K562 (cell line): Measurements from ENCODE around the gene PIEZO2. TPM values are rescaled to one million over a fixed set of nuclear protein-coding genes. Genes with fewer than 3 reads are reported as not detected.

ENCODE experiments used
- ATAC-seq: fragments of 200-7000 bp; cut with Tn5 transposase; 3 replicates; pipeline ENCODE4 v1.9.1; 2020; ENCODE audit warnings: moderate library complexity
- BruUV-seq: library from RNA; stranded (reverse); fragments of 400-500 nt; replicated peaks from 2 replicates; lab custom pipeline; 2021; lab: Mats Ljungman, UMichigan
- CTCF ChIA-PET: fragments of 300-600 bp; formaldehyde crosslinking; extraction: SDS; loops from one replicate; lab custom pipeline; 2021; ENCODE audit warnings: low intra/inter-chr PET ratio; lab: Yijun Ruan, JAX
- POLR2A ChIA-PET: fragments of 300-600, 350-650 bp; sonication (Branson Sonifier 250); formaldehyde crosslinking; extraction: SDS; loops from one replicate; lab custom pipeline; 2021; ENCODE audit warnings: antibody characterized with exemption, inconsistent platforms; lab: Yijun Ruan, JAX
- DNase-seq, 4 experiments: peaks; one replicate each; pipeline versions ENCODE4 v3.0.0 to v3.0.0-alpha.2; 2011 to 2018; ENCODE audit warnings: low spot score in 3 of 4, mixed read lengths in 3 of 4; ENCODE audit errors: extremely low read depth in 1 of 4
- FAIRE-seq: peaks from 2 replicates; lab custom pipeline; 2011; peaks lifted over from hg19 to GRCh38; lab: Jason Lieb, UNC
- H2AFZ ChIP-seq: 2 replicates; pipeline ENCODE4 v1.6.0; 2011; ENCODE audit warnings: low read depth, low read length, control low read depth, inconsistent platforms
- H3K27ac ChIP-seq: fragments of 200-600 bp; 3 replicates; pipeline ENCODE4 v1.8.0; 2011; ENCODE audit warnings: low read depth, mild to moderate bottlenecking, control low read depth, inconsistent platforms, low read length, moderate library complexity, mixed read lengths; ENCODE audit errors: extremely low read depth
- H3K27me3 ChIP-seq, 2 experiments: fragments of 300-600 bp in 1 of 2; 2 replicates in 1 of 2; 3 replicates in 1 of 2; pipeline versions ENCODE4 v1.6.0 to v1.8.0; 2011; ENCODE audit warnings: inconsistent platforms in 2 of 2, low read length in 2 of 2, mild to moderate bottlenecking in 1 of 2, mixed read lengths in 1 of 2, moderate library complexity in 1 of 2; ENCODE audit not compliant: control insufficient read depth in 2 of 2, insufficient read depth in 2 of 2
- H3K36me3 ChIP-seq: fragments of 300-600 bp; 3 replicates; pipeline ENCODE4 v1.8.0; 2011; ENCODE audit warnings: mild to moderate bottlenecking, low read length, inconsistent platforms; ENCODE audit not compliant: control insufficient read depth, insufficient read depth
- H3K4me1 ChIP-seq, 2 experiments: fragments of 200-600 bp in 1 of 2; replicated peaks in 1 of 2; 2 replicates in 1 of 2; 3 replicates in 1 of 2; pipeline versions ENCODE4 v1.5.1 to v1.8.0; 2011; ENCODE audit warnings: inconsistent platforms in 2 of 2, low read length in 2 of 2, mild to moderate bottlenecking in 1 of 2, mixed read lengths in 1 of 2, moderate library complexity in 1 of 2; ENCODE audit not compliant: control insufficient read depth in 2 of 2, insufficient read depth in 2 of 2
- H3K4me2 ChIP-seq: 2 replicates; pipeline ENCODE4 v1.6.1; 2011; ENCODE audit warnings: low read length, control low read depth, inconsistent platforms, mixed read lengths; ENCODE audit not compliant: insufficient read depth
- H3K4me3 ChIP-seq: fragments of 200-600 bp; sonication (generic), shearing (Covaris generic); 2 replicates; pipeline ENCODE4 v1.5.1; 2016; ENCODE audit warnings: control low read depth, inconsistent platforms
- H3K79me2 ChIP-seq: fragments of 200-600 bp; 3 replicates; pipeline ENCODE4 v1.8.0; 2011; ENCODE audit warnings: low read length, inconsistent platforms; ENCODE audit not compliant: control insufficient read depth, insufficient read depth
- H3K9ac ChIP-seq, 2 experiments: 2 replicates each; pipeline versions ENCODE4 v1.6.0 to v1.6.1; 2011; ENCODE audit warnings: low read depth in 2 of 2, low read length in 2 of 2, control low read depth in 1 of 2, inconsistent platforms in 1 of 2, mild to moderate bottlenecking in 1 of 2, mixed read lengths in 1 of 2; ENCODE audit not compliant: insufficient read depth in 1 of 2
- H3K9me1 ChIP-seq: one replicate; pipeline ENCODE4 v1.6.0; 2011; ENCODE audit warnings: inconsistent platforms, mild to moderate bottlenecking, low read length, moderate library complexity; ENCODE audit not compliant: control insufficient read depth, insufficient read depth
- H3K9me3 ChIP-seq: replicated peaks from 2 replicates; pipeline ENCODE4 v1.5.1; 2011; ENCODE audit warnings: low read depth, low read length, inconsistent platforms; ENCODE audit not compliant: control insufficient read depth, insufficient read depth
- H4K20me1 ChIP-seq: replicated peaks from 2 replicates; pipeline ENCODE4 v1.6.1; 2011; ENCODE audit warnings: low read length, inconsistent platforms, mixed read lengths; ENCODE audit not compliant: control insufficient read depth, insufficient read depth
- ARID1B ChIP-seq: fragments of 450-650 bp; IDR thresholded peaks from 2 replicates; pipeline ENCODE4 v1.6.1; 2016; ENCODE audit warnings: antibody characterized with exemption, mild to moderate bottlenecking, inconsistent platforms
- C11orf30 ChIP-seq: fragments of 450-650 bp; IDR thresholded peaks from 2 replicates; pipeline ENCODE4 v1.6.1; 2016; ENCODE audit warnings: low read depth, mild to moderate bottlenecking
- ELF1 ChIP-seq: fragments of 200-800 bp; sonication (Bioruptor generic); IDR thresholded peaks from 2 replicates; pipeline ENCODE4 v1.6.1; 2016; ENCODE audit warnings: missing genetic modification characterization, missing compliant biosample characterization
- EP300 ChIP-seq: IDR thresholded peaks from 2 replicates; pipeline ENCODE4 v1.6.1; 2012; ENCODE audit warnings: low read length, improper control_type of control experiment
- FOXK2 ChIP-seq, 2 experiments: fragments of 450-650 bp; IDR thresholded peaks in 1 of 2; conservative IDR thresholded peaks in 1 of 2; 2 replicates each; pipeline ENCODE4 v1.6.1; 2016; ENCODE audit warnings: low read depth in 2 of 2, mild to moderate bottlenecking in 1 of 2
- HDAC1 ChIP-seq, 2 experiments: fragments of 450-650 bp; IDR thresholded peaks; 2 replicates each; pipeline ENCODE4 v1.6.1; 2016 to 2017; ENCODE audit warnings: inconsistent platforms in 1 of 2, mild to moderate bottlenecking in 1 of 2, moderate library complexity in 1 of 2
- HNRNPUL1 ChIP-seq: fragments of 200-400 bp; formaldehyde crosslinking; IDR thresholded peaks from 2 replicates; pipeline ENCODE4 v1.6.1; 2017; ENCODE audit warnings: low read length
- MAFG ChIP-seq: fragments of 450-650 bp; conservative IDR thresholded peaks from 2 replicates; pipeline ENCODE4 v1.6.1; 2016; ENCODE audit warnings: missing genetic modification characterization, missing compliant biosample characterization
- MAZ ChIP-seq, 2 experiments: fragments of 450-650 bp in 1 of 2; sonication (generic) in 1 of 2; formaldehyde crosslinking; IDR thresholded peaks in 1 of 2; conservative IDR thresholded peaks in 1 of 2; 2 replicates each; pipeline versions ENCODE4 v1.4.0 to v1.5.0; 2020; ENCODE audit warnings: mild to moderate bottlenecking in 1 of 2, missing genetic modification reagents in 1 of 2
- SMARCA4 ChIP-seq: fragments of 450-650 bp; IDR thresholded peaks from 2 replicates; pipeline ENCODE4 v1.6.1; 2016
- TFE3 ChIP-seq: fragments of 450-650 bp; formaldehyde crosslinking; IDR thresholded peaks from 2 replicates; pipeline ENCODE4 v1.4.0; 2020; ENCODE audit warnings: mild to moderate bottlenecking, mixed read lengths
- ZNF280A ChIP-seq: fragments of 450-650 bp; IDR thresholded peaks from 2 replicates; pipeline ENCODE4 v1.6.1; 2018; ENCODE audit warnings: mild to moderate bottlenecking, low read depth; ENCODE audit not compliant: partially characterized antibody
- ZNF316 ChIP-seq: fragments of 450-650 bp; IDR thresholded peaks from 2 replicates; pipeline ENCODE4 v1.6.1; 2016
- ZNF512 ChIP-seq: IDR thresholded peaks from 2 replicates; pipeline ENCODE4 v1.6.1; 2016; ENCODE audit warnings: missing genetic modification characterization, missing compliant biosample characterization
- ZNF586 ChIP-seq: fragments of 450-650 bp; formaldehyde crosslinking; conservative IDR thresholded peaks from 2 replicates; pipeline ENCODE4 v1.4.0; 2020; ENCODE audit warnings: mild to moderate bottlenecking, moderate library complexity
- WGBS: fragments of 100-300 bp; shearing (Covaris generic); methylation state at CpG from one replicate; pipeline ENCODE4 v1.1.6; 2016; ENCODE audit warnings: low coverage, mixed read lengths; ENCODE audit not compliant: insufficient coverage; ENCODE audit errors: missing lambda C conversion rate; 5-methylcytosine and 5-hydroxymethylcytosine counted together
- in situ Hi-C: fragments of 300-500 bp; cut with MboI; formaldehyde crosslinking; loops from 4 replicates; pipeline ENCODE4 v1.15.0; 2018; ENCODE audit warnings: inconsistent platforms, mixed read lengths
- intact Hi-C: fragments of 100-400 bp; cut with micrococcal nuclease; formaldehyde crosslinking; loops from 2 replicates; pipeline ENCODE4 v1.14.2; 2022
- polyA plus RNA-seq, 8 experiments: library from polyadenylated mRNA; depleted of rRNA in 4 of 8; stranded (reverse) in 5 of 8; unstranded in 3 of 8; fragments of >200 nt; fragmentation: Nextera tagmentation in 2 of 8; fragmentation: Illumina TruSeq in 1 of 8; extraction: Ambion mirVana in 2 of 8; extraction: Trizol in 1 of 8; gene quantifications; 2 replicates each; pipeline versions ENCODE4 v1.2.1 to v1.2.3, GENCODE V29; 2011 to 2014; ENCODE audit warnings: inconsistent platforms in 1 of 8, missing spikeins in 1 of 8
- total RNA-seq, 7 experiments: library from RNA; depleted of rRNA in 6 of 7; stranded (reverse); fragments of >200 nt in 6 of 7; fragmentation: Illumina TruSeq in 2 of 7; extraction: Trizol in 2 of 7; gene quantifications; 2 replicates each; pipeline versions ENCODE4 v1.2.1 to v1.2.3, GENCODE V29; 2011 to 2021; ENCODE audit warnings: low replicate concordance in 1 of 7

Gene PIEZO2
- total and polyA plus RNA-seq, 9 of the 15 experiments (the other 6 are each of a cell fraction or from before 2014, with no cell fraction given): 0.54 to 4.1 (median 2.0) TPM

- TF ChIP-seq MAZ (CRISPR knock-in tag; conservative IDR thresholded peaks at IDR 0.05 in 1 of 2, IDR thresholded peaks at IDR 0.05 in 1 of 2): 0 out of 4 replicates have a peak, but pooled peaks of 1 of the 2 experiments have one; percentile 18
- no peak for TF ChIP-seq HNRNPUL1
- TF ChIP-seq HDAC1 (IDR thresholded peaks at IDR 0.05): no peak
Measured at GRCh38 chr18:10851824-10852319, 297.5 kb downstream of the PIEZO2 start (continued).

GRCh38 chr18:10850840-10851239 lies 298.5 kb downstream of the PIEZO2 start:
- peak overlapping the region; percentile 6; the same call in 1 of the 3 replicates for H3K27ac ChIP-seq
- CTCF ChIA-PET: interaction anchor here (1.8 kb wide), 1 partner anchor 190 kb away, joined by 4 read pairs; no protein-coding TSS in a partner anchor
- WGBS: 0% methylated on average over 1 of the region's 1 CpG
- H4K20me1 ChIP-seq: no peaks in the 10 kb centered on the region
- POLR2A ChIA-PET: no interaction called here
- H3K36me3 ChIP-seq: no peaks in the 10 kb centered on the region
- in situ Hi-C loops (no loop called here), intact Hi-C loops (loop anchor here (1.0 kb wide), 2 partner anchors 64 to 190 kb away; no protein-coding TSS in a partner anchor)
- no peak overlapping the region for H3K4me2 ChIP-seq
- no peaks in the 10 kb centered on the region for H3K9me3 ChIP-seq
- DNase-seq (peak in 1 of 4 experiments; percentile 25), FAIRE-seq (no peak), ATAC-seq (peak; percentile 51; the same call in 1 of the 3 replicates)
- no TSS peak for BruUV-seq
- H3K4me1 ChIP-seq: no peaks in the 10 kb centered on the region
- H3K27me3 ChIP-seq: peaks cover 0 to 5% of the 10 kb centered on the region in 2 experiments; a peak in 1 of 5 replicates
- no peaks in the 10 kb centered on the region for H3K9me1 ChIP-seq
- peak overlapping the region; percentile 53; the same call in 1 of the 2 replicates for H2AFZ ChIP-seq
- H3K4me3 ChIP-seq: no peak overlapping the region
- no peak overlapping the region for H3K9ac ChIP-seq
- 0 out of 4 replicates have a peak, but pooled peaks of 1 of the 2 experiments have one; percentile 30 for TF ChIP-seq FOXK2 (conservative IDR thresholded peaks at IDR 0.05 in 1 of 2, IDR thresholded peaks at IDR 0.05 in 1 of 2; ENCODE audit: low read depth in 2 of 2)
- peak; percentile 54 for TF ChIP-seq ZNF316
- peak; percentile 11; the same call in 1 of the 2 replicates for TF ChIP-seq EP300
- TF ChIP-seq C11orf30: peak; percentile 23; the same call in 1 of the 2 replicates
- TF ChIP-seq TFE3 (CRISPR knock-in tag): no peak
- 0 out of 2 replicates have a peak, but pooled peaks have one; percentile 26 for TF ChIP-seq ARID1B
- peak; percentile 65; the same call in 1 of the 2 replicates for TF ChIP-seq ELF1 (tag)
- 0 out of 2 replicates have a peak, but pooled peaks have one; percentile 28 for TF ChIP-seq ZNF512 (tag)
- TF ChIP-seq ZNF586 (CRISPR knock-in tag): no peak
- 0 out of 2 replicates have a peak, but pooled peaks have one; percentile 5 for TF ChIP-seq MAFG (tag)
- TF ChIP-seq SMARCA4: peak; percentile 49
- TF ChIP-seq ZNF280A: no peak
- no peaks in the 10 kb centered on the region for H3K79me2 ChIP-seq
